Anterior cingulate cortex (tissue), 58 donors: ENCODE data around the gene PKIG.
"Not testable (repeated sequence)": the region's sequence is repeated elsewhere in the genome, so short reads cannot be mapped to it uniquely, and the experiment has no call there.

Experiments
- DNase-seq, 58 donors: peaks; one replicate each; lab custom pipeline; 2025; lab: John Stamatoyannopoulos, UW

Gene PKIG

DNA sequence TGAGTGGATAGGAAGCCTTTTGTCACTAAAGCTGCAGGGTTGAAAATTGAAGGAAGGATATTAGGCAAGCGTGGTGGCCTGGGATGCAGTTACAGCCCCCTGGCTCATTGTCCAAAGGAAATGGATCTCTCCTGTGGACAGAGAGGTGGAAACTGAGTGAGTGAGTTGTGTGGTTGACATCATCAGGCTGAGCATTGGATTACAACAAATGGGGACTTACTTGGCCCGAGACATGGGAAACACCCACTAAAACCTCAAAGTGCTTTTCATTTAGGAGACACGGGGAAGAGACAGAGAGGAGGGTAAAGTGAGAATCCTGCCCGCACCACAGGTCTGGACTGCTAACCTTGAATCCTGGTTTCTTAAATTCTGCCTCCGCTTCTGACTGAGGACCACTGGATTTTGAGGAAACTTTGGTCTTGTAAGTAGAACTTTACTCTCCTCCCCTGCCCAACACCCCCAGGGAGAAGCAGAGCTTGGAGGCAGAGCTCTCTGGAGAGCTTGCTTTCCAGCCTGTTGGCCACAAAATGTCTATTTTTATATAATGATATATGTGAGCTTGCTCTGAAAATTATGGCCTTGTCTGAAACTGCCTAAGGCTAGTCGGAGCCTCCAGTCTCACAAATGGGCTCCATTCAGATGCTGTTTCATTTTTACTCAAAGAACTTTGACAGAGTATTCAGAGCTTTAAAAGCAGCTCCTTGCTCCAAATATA lies at the start of gene PKIG:
Gene PKIG, plus strand, starts transcription at position 269 of the 715 bp plus-strand sequence. CDS start 31,978 bp downstream, outside the sequence.
- DNase-seq = no peak

DNA sequence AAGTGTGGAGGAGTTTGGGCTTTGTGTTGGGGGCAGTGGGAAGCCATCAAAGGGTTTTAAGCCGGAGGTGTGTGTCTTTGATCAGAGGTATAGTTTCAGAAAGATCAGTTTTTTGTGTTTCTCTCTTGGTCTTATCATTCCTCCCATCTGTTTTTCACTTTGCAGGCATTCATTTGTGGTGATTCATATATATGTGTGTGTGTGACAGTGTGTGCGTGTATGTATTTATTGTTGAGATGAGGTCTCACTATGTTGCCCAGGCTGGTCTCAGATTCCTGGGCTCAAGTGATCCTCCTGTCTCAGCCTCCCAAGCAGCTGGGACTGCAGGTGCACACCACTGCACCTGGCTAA lies 49.4 kb upstream of the PKIG start:
- DNase-seq = no peak

DNA sequence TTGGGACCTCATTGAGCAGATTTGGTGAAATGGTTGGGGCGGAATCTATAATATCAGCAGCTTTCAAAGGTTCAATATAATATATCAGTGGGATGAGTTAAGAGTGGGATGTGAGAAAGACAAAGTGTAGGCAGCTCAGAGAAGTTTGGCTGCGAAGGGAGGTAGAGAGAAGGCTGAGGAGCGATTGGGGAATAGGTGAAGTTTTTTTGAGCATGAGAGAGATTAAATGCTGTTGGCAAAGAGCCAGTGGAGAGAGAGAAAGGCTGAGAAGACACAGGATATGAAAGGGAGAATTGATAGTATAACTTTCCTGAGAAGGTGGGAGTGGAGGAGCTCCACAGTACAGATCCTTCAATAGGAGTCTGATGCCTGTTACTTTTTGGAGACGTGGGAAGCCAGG lies 48.5 kb upstream of the PKIG start:
- DNase-seq = peak in 2 of 58 donors; percentile 9 to 18

DNA sequence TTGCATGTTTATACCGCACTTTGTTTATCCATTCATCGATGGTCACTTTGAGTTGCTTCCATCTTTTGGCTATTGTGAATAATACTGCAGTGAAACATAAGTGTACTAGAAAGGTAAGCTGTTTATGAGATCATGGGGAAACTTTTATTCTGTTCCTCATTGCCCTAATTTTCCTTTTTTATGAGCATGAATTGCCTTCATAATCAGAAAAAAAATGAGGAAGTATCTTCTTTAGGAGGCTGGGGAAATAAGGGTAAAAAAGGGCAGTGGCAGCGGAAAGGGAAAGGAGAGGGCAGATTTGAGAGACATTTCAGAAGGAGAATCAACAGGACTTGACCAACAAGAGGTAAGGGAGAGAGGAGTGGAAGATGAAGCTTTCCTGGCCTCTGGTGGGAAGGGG lies 46.2 kb upstream of the PKIG start:
- DNase-seq = no peak

DNA sequence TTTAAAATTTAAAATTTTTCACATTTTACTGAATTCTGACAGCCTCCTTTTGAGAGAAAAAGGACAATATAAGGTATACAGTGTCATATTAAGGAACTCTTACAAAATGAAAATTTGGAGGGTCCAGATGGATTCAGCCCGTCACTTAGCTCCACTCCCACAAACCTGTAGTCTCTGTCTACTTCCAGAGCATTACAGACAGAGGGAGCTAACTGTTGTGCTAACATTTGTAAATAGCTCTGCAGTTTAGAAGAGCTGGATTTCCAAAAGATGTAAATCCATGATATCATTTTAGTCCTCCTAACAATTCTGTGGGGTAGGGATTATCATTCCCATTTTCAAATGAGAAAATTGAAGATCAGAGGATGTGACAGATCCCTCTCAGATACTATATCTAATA lies 44.4 kb upstream of the PKIG start:
- no peak for DNase-seq

DNA sequence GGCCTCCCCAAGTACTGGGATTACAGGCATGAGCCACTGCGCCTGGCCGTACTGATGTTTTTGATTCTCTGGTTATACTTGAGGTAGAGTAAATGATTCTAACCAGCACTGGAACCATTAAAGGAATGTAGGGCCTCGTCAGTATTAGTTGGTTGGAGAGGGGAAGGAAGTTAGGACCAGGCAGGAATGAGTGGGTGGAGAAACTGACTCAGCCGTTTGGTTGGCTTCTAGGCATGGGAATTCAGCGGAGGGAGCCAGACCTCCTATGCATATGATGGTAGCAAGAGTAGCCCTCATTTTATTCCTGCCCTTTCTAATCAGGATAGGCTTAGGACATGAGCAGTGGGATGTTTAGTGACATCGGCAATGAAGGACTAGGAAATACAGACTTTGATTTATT lies 41.5 kb upstream of the PKIG start:
- DNase-seq = no peak

DNA sequence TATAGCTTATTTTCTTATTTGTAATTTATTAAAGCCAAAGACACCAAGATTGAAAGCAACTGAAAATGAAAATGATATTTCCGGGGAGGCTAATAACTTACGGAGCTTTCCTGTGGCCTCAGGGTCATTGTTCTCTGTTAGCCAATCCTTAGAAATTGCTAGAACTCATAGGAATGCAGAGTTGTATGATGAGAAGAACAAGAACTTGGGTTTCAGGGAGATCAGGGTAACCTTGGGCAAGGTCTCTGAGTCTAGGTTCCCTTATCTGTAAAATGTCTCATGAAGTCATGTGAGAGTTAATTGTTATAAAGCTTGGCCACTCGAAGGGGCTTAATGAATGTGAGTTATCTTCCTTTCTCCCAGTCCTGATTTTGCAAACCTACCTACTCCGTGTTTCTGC lies 40.4 kb upstream of the PKIG start:
- DNase-seq = no peak

DNA sequence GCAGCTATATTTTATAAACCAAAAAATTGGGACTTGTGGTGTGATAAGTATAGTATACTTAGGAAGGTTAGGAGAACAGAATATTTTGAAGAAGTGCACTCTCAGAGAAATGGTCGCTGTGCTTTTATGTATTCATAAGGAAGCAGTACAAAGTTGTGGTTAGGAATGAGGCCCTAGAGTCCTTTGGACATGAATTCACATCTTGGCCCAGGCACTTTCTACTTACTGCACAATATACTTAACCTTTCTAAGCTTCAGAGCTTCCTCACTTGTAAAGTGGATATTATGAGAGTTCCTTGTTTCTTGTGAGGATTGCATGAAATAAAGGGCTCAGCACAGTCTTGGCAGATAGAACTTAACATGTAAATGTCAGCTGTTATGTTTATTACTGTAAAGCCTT lies 39.5 kb upstream of the PKIG start:
- no peak for DNase-seq

DNA sequence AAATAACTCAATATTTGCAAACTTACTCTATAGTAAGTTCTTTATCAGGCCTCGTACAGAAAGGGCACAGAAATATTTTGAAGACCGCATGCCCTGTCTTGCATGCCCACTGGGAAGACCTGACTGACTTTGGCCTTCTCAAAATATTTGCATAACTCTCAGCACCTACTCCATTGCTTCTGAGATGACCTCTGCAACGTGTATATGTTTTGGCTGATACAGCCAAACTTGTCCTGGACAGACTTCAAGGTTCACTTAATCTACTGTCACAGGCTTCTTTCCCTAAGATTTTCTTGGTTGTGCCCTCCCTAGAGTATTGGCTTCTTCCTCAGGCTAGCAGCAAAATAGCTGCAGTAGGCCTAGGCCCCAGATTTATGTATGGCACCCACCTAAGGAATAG lies 39.0 kb upstream of the PKIG start:
- DNase-seq = no peak

DNA sequence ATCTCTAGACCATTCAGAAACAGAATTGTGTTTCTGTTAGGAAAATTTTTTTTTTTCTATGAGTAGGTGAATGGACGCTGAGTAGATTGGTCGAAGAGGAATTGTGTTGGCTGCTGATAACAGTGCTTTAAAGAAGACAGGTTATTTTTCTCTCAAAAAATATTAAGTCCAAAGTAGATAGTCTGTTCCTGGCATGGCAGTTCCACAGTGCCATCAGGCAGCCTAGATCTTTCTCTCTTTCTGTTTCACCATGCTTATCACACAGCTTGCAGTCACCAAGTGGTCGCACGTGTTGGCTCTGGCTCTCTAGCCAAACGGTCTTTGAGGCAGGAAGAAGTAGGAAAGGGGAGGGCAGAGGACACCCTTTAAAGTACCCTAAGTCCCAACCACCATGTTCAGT lies 38.1 kb upstream of the PKIG start:
- DNase-seq = no peak

DNA sequence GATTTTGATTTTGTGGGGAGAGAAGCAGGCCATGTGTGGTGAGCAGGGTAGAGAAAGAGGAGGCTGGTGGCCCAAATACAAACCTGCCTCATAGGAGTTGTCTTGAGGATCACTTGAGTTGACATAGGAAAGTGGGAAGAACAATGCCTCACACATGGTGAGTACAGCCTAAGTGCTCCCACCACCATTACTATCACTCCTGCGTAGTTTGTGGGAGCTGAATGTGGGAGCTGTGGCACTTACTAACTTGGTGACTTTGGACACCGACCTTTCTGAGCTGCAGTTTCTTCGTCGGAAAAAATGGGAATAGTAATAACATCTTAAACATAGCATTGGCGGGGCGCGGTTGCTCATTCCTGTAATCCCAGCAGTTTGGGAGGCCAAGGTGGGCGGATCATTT lies 35.0 kb upstream of the PKIG start:
- DNase-seq = no peak

DNA sequence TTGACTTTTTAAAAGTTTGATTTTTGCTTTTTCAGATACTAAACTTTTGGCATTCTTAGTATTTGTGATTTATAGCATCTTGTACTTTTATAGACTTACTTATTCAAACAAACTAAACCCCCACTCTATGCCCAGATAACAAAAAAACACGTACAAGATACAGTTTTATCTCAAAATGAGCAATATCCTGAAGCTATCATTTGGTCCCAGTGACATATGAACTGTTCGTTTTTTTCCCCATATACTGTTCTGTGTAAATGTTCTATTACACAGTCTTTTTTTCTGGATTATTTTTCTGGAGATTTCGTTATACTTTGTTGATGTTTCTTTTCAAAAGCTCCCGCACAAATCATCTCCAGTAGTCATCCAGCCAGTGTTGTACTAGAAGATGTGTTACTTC lies 33.3 kb upstream of the PKIG start:
- no peak for DNase-seq

DNA sequence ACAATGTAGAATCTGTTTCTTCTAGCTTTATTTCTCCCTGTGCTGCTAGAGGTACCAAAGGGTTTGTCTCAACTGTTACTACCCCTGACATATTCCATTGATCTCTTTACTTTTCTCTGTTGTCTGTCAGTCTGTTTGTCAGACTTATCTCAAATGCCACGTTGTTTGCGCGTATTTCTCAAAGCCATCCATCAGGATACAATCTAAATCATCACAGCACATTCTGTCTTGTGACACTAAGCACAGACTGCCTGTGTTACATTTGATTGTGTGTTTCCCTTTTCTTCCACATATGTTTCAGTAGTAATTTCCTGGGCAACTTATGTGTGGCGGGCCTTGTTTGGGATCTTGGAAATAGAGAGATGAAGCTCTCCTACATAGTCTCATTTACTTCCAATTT lies 30.3 kb upstream of the PKIG start:
- no peak for DNase-seq

DNA sequence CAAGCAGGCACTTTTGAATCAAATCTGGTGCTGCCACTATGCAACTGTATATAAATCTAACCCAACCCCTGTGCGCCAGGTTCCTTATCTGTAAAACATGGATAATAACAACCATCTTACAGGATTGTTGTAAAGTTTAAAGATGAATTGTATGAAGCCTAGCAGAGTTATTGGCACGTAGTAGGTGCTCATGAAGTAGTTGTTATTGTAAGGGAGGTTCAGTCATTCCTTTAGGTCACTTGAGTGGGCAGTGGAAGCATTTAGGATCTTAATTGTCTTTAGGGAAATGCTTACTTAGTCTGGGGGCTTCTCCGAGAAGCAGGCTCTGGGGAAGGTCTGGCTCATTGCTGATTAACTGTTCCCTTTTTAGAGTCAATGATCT lies 29.8 kb upstream of the PKIG start:
- no peak for DNase-seq

DNA sequence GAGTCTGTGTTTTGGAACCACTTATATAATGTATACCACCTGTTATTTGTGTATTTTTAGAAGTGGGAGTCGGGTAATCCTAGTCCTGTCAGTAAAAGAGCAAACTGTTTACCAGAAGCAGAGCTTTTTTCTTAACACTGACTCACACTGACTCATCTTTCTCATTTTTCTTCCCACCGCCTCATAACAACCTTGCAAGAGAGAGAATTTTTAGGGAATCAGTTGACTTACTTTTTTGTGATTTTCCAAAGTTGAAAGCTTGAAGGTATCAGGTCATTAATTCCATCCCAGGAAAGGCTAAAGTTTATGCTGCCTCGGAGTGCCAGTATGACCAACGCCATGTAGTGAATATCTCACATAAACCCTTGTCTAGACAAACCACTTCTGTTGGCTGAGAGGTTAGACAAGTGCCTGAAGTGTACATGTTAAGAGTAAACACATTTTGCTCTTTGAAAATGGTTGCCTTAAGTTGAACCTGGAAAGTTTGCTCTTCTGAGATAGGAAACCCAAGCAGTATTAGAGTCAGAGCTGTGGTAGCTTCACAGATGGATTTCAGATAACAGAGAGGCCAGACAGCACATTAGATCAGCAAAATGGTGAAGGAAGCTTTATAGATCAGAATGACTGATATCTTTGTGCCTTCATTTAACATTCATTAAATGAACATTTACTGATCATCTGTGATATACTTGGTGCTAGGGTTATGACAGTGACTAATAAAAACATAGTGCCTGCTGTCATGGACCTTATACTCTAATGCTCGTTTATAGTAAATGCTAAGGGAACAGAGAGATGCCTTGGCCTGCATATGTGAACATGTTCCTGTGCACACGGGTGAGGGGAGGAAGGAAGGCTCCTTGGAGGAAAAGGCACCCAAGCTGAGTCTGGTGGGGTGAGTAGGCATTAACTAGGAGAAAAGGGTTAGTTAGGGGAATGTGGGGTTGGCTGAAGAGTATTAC lies 29.1 kb upstream of the PKIG start:
- no peak for DNase-seq

DNA sequence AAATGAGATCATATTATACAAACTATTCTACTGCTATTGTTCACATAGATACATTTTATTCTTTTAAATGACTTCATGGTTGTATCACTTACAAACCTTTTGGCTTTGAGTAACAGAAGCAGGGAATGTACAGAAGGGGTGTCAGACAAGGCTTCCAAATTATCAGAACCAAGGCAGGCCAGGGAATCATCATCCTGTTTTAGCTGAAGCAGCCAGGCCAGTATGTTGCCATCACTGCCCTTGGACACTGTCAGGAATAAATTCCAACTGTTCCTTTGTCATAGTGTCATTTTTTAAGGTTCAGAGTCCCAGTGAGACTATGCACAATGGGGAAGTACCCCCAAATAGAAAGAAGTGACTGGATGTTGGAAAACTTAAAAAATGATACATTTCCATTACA lies 23.1 kb upstream of the PKIG start:
- DNase-seq = no peak

DNA sequence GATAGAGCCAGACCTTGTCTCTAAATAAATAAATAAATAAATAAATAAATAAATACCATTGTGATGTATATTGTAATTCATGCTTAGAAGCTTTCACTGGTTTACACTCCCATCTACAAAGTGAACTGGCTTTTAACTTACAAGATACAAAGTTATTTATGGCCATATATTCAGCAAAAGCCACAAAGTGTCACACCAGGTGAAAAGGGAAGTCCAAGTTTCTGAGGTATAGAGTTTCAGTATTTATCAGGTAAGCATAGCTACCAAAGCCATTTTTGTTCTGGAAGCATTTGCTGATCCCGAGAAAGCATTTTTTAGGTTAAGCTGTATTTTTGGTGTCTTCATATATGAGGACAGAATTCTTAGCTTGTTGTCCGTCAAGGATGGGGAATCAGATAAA lies 22.1 kb upstream of the PKIG start:
- DNase-seq = no peak

DNA sequence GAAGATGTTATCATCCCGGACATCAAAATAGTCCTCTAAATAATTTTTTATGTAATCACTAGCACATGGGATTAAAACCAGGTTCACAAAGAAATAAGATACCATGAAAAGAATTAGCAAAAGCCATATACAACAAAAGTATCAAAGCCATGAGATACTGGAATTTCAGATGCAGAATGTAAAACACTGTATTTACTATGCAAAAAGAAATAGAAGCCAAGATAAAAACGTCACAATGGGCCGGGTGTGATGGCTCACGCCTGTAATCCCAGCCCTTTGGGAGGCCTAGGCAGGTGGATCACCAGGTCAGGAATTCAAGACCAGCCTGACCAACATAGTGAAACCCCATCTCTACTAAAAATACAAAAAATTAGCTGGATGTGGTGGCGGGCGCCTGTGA lies 21.6 kb upstream of the PKIG start:
- DNase-seq = not testable (repeated sequence)

DNA sequence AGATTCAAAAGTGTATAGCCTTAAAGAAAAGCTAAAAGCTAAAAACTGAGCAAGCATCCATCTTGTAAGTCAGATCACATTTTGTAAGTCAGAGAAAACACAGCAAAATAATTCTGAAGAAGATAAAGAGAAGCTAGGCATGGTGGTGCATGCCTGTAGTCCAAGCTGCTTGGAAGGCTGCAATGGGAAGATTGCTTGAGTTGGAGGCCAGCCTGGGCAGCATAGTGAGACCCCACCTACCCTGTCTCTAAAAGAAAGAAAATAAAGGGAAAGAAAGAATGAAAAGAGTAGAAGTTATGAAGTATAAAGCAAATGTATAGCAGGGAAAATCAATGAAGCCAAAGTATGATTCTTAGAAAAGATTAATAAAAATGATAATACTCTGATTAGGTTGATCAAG lies 20.5 kb upstream of the PKIG start:
- no peak for DNase-seq

DNA sequence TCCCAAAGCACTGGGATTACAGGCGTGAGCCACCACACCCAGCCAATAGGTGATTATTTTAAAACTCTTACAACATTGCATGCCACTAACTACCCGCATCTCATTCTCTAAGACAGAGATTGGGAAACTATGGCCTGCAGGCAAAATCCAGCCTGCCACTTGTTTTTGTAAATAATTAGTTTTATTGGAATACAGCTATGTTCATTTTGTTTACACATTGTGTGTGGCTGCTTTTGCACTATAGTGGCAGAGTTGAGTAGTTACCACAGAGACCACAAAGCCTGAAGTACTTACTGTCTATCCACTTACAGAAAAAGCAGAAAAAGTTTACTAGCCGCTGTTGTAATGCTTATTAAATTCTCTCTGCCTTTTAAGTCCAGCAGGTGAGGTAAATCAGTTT lies 16.4 kb upstream of the PKIG start:
- no peak for DNase-seq

DNA sequence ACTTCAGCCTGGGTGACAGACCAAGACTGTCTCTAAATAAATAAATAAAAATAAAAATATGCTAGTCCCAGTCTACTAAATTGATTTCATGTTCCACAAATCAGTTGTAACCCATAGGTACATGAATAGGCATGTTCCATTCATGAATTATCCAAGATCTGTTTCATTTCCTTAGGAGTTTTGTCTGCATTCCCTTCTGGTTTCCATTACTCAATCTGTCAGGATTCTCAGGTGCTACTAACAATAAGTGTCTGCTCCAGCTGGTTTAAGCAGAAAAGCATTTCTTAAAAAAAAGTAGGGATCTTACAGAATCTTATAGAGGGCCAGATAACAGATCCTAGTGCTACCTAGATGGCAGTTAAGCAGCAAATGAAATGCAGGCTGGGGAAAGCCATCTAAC lies 15.6 kb upstream of the PKIG start:
- DNase-seq = no peak

DNA sequence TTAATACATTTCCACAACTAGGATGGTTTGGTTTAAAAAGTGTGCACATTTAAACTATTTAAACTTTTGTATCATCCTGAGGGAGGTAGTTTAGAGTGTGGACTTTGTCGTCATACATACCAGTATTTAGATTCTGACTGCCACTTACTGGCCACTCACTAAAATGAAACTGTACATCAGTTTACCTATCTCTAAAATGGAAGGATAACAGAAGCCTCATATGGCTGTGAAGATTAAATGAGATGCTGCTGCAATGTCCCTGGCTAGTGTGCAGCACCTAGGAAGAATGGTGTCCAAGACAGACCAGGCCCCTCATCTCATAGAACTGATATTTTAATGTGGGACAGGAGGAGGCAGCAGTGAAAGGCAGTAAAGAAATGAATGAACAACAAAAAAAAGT lies 12.0 kb upstream of the PKIG start:
- no peak for DNase-seq
